Trophoblast cell (in vitro differentiated cells and primary cell): ENCODE results near the gene ORC2. TPM values are rescaled to one million over a fixed set of nuclear protein-coding genes. Genes with fewer than 3 reads are reported as not detected.

ENCODE experiments used
- DNase-seq, 2 donors: peaks; one replicate each; pipeline ENCODE4 v3.0.0-alpha.2; 2016
- H2AFZ ChIP-seq: 2 replicates; pipeline ENCODE4 v1.6.1; 2013; ENCODE audit warnings: low read length, moderate library complexity, mild to moderate bottlenecking; ENCODE audit not compliant: insufficient read depth, poor library complexity
- H2AK5ac ChIP-seq: 2 replicates; pipeline ENCODE4 v1.6.1; 2013; ENCODE audit warnings: mild to moderate bottlenecking, low read length
- H2BK120ac ChIP-seq: 2 replicates; pipeline ENCODE4 v1.6.1; 2013; ENCODE audit warnings: low read length, mild to moderate bottlenecking, moderate library complexity; ENCODE audit not compliant: insufficient read depth, poor library complexity
- H2BK12ac ChIP-seq: 2 replicates; pipeline ENCODE4 v1.6.1; 2013; ENCODE audit warnings: mild to moderate bottlenecking, low read length, moderate library complexity
- H2BK5ac ChIP-seq: 2 replicates; pipeline ENCODE4 v1.6.1; 2013; ENCODE audit warnings: low read length, low read depth, moderate library complexity, mild to moderate bottlenecking; ENCODE audit not compliant: poor library complexity
- H3K14ac ChIP-seq: 2 replicates; pipeline ENCODE4 v1.6.1; 2013; ENCODE audit warnings: mild to moderate bottlenecking, low read length
- H3K18ac ChIP-seq: 2 replicates; pipeline ENCODE4 v1.6.1; 2013; ENCODE audit warnings: mild to moderate bottlenecking, low read length
- H3K23ac ChIP-seq: 2 replicates; pipeline ENCODE4 v1.6.1; 2013; ENCODE audit warnings: low read length
- H3K27ac ChIP-seq: 2 replicates; pipeline ENCODE4 v1.5.1; 2013; ENCODE audit warnings: low read depth, mild to moderate bottlenecking, inconsistent platforms, low read length, moderate library complexity
- H3K27me3 ChIP-seq: 2 replicates; pipeline ENCODE4 v1.6.1; 2013; ENCODE audit warnings: inconsistent platforms, mild to moderate bottlenecking, low read length, moderate library complexity; ENCODE audit not compliant: insufficient read depth
- H3K36me3 ChIP-seq, 2 experiments: 1 replicate in 1 of 2; 2 replicates in 1 of 2; pipeline ENCODE4 v1.6.1; 2013; ENCODE audit warnings: low read length in 2 of 2, mild to moderate bottlenecking in 2 of 2, moderate library complexity in 1 of 2; ENCODE audit not compliant: insufficient read depth in 2 of 2, control insufficient read depth in 1 of 2
- H3K4ac ChIP-seq: 2 replicates; pipeline ENCODE4 v1.6.1; 2013; ENCODE audit warnings: low read depth, mild to moderate bottlenecking, low read length, moderate library complexity
- H3K4me1 ChIP-seq, 2 experiments: 1 replicate in 1 of 2; 2 replicates in 1 of 2; pipeline ENCODE4 v1.6.1; 2013; ENCODE audit warnings: low read length in 2 of 2, mild to moderate bottlenecking in 2 of 2, moderate library complexity in 1 of 2; ENCODE audit not compliant: insufficient read depth in 2 of 2, control insufficient read depth in 1 of 2
- H3K4me2 ChIP-seq: 2 replicates; pipeline ENCODE4 v1.6.1; 2013; ENCODE audit warnings: inconsistent platforms, mild to moderate bottlenecking, low read length, moderate library complexity
- H3K4me3 ChIP-seq: 2 replicates; pipeline ENCODE4 v1.5.1; 2013; ENCODE audit warnings: mild to moderate bottlenecking, low read depth, low read length, inconsistent platforms
- H3K79me1 ChIP-seq: one replicate; pipeline ENCODE4 v1.6.1; 2013; ENCODE audit warnings: low read length
- H3K79me2 ChIP-seq: 2 replicates; pipeline ENCODE4 v1.6.1; 2013; ENCODE audit warnings: low read length, mild to moderate bottlenecking; ENCODE audit not compliant: control insufficient read depth, insufficient read depth, poor library complexity
- H3K9ac ChIP-seq: 2 replicates; pipeline ENCODE4 v1.6.1; 2013; ENCODE audit warnings: mild to moderate bottlenecking, low read length
- H3K9me3 ChIP-seq: 2 replicates; pipeline ENCODE4 v1.6.1; 2013; ENCODE audit warnings: low read depth, mild to moderate bottlenecking, control low read depth, inconsistent platforms, low read length; ENCODE audit not compliant: insufficient read depth
- H4K12ac ChIP-seq: 2 replicates; pipeline ENCODE4 v1.6.1; 2013; ENCODE audit warnings: low read depth, mild to moderate bottlenecking, low read length, moderate library complexity
- H4K8ac ChIP-seq: 2 replicates; pipeline ENCODE4 v1.6.1; 2013; ENCODE audit warnings: low read depth, mild to moderate bottlenecking, low read length, moderate library complexity
- H4K91ac ChIP-seq: one replicate; pipeline ENCODE4 v1.6.1; 2013; ENCODE audit warnings: low read depth, mild to moderate bottlenecking, low read length, moderate library complexity
- WGBS: extraction: QIAGEN DNeasy Blood & Tissue Kit; methylation state at CpG from one replicate; pipeline ENCODE4 v1.1.7; 2013; ENCODE audit warnings: missing lambda C conversion rate; ENCODE audit not compliant: insufficient read length, insufficient coverage; ENCODE audit errors: extremely low coverage; 5-methylcytosine and 5-hydroxymethylcytosine counted together
- polyA plus RNA-seq: library from polyadenylated mRNA; stranded (reverse); fragments of 200-250 nt; gene quantifications from 2 replicates; pipeline ENCODE4 v1.2.3, GENCODE V29; 2013

ORC2 gene
- polyA plus RNA-seq, result 15.5 and 16.4 TPM in 2 replicates

GRCh38 chr2:200963124-200963917, at the start of gene ORC2:
Gene ORC2 (minus strand): TSS chr2:200963660. CDS start chr2:200958123, 5,537 bp downstream.
- peaks cover 6% of the 10 kb centered on the region for H3K79me1 ChIP-seq
- H3K4me3 ChIP-seq, result peak within 1 kb of the TSS; percentile 97
- H3K27ac ChIP-seq, result peak within 1 kb of the TSS; percentile 62
- H3K4me1 ChIP-seq, result peaks cover 5 to 10% of the 10 kb centered on the region in 2 experiments
- H3K18ac ChIP-seq, result peak within 1 kb of the TSS; percentile 79
- H3K79me2 ChIP-seq, result peaks cover 3% of the 10 kb centered on the region
- H2AK5ac ChIP-seq, result no peak within 1 kb of the TSS
- peak within 1 kb of the TSS; percentile 85 for H3K9ac ChIP-seq
- H4K91ac ChIP-seq, result peak within 1 kb of the TSS; percentile 86
- H3K9me3 ChIP-seq, result no peaks in the 10 kb centered on the region
- peak within 1 kb of the TSS; percentile 76 for H4K12ac ChIP-seq
- H3K27me3 ChIP-seq, result no peaks in the 10 kb centered on the region
- peak; percentile 97 to 99 for DNase-seq
- no CpG with 5 or more reads among the region's 61 CpGs for WGBS
- H2BK5ac ChIP-seq, result peak within 1 kb of the TSS; percentile 50
- peak within 1 kb of the TSS; percentile 76 for H4K8ac ChIP-seq
- H2BK12ac ChIP-seq, result no peak within 1 kb of the TSS
- peak within 1 kb of the TSS; percentile 50 for H2BK120ac ChIP-seq
- H3K14ac ChIP-seq, result peak within 1 kb of the TSS; percentile 79
- H3K4me2 ChIP-seq, result peak within 1 kb of the TSS; percentile 73
- peak within 1 kb of the TSS; percentile 76 for H2AFZ ChIP-seq
- no peak within 1 kb of the TSS for H3K23ac ChIP-seq
- H3K36me3 ChIP-seq, result peaks cover 0 to 3% of the 10 kb centered on the region in 2 experiments
- peak within 1 kb of the TSS; percentile 56 for H3K4ac ChIP-seq

- H3K79me2 ChIP-seq, result no peaks in the 10 kb centered on the region
- no peaks in the 10 kb centered on the region for H3K79me1 ChIP-seq
- H3K18ac ChIP-seq, result no peak overlapping the region
- H3K14ac ChIP-seq, result no peak overlapping the region
- no peak overlapping the region for H3K27ac ChIP-seq
- peaks cover 0 to 1% of the 10 kb centered on the region in 2 experiments for H3K36me3 ChIP-seq
- H3K27me3 ChIP-seq, result no peaks in the 10 kb centered on the region
- no peak overlapping the region for H3K9ac ChIP-seq
- H4K91ac ChIP-seq, result no peak overlapping the region
- no peak overlapping the region for H2AFZ ChIP-seq
- no peak overlapping the region for H4K12ac ChIP-seq
- WGBS, result no CpG with 5 or more reads among the region's 2 CpGs
- no peak overlapping the region for H4K8ac ChIP-seq
- DNase-seq, result peak in 1 of 2 donors; percentile 17
- H3K4me2 ChIP-seq, result no peak overlapping the region
- H2BK5ac ChIP-seq, result no peak overlapping the region
- H3K23ac ChIP-seq, result no peak overlapping the region
- peaks cover 0 to 2% of the 10 kb centered on the region in 2 experiments for H3K4me1 ChIP-seq
- H2BK12ac ChIP-seq, result no peak overlapping the region
- no peaks in the 10 kb centered on the region for H3K9me3 ChIP-seq
- H3K4me3 ChIP-seq, result no peak overlapping the region
- H3K4ac ChIP-seq, result no peak overlapping the region
- no peak overlapping the region for H2BK120ac ChIP-seq
- H2AK5ac ChIP-seq, result no peak overlapping the region
Observed at GRCh38 chr2:201008296-201008829, 44.9 kb upstream of the ORC2 start.

- no peaks in the 10 kb centered on the region for H3K79me2 ChIP-seq
- no peak overlapping the region for H3K4me3 ChIP-seq
- H4K8ac ChIP-seq, result no peak overlapping the region
- H3K27me3 ChIP-seq, result no peaks in the 10 kb centered on the region
- no peak overlapping the region for H2BK5ac ChIP-seq
- no peak overlapping the region for H4K91ac ChIP-seq
- no peak overlapping the region for H2BK12ac ChIP-seq
- H2AFZ ChIP-seq, result no peak overlapping the region
- no peaks in the 10 kb centered on the region for H3K9me3 ChIP-seq
- H3K9ac ChIP-seq, result no peak overlapping the region
- DNase-seq, result no peak
- peaks cover 0 to 2% of the 10 kb centered on the region in 2 experiments for H3K4me1 ChIP-seq
- H3K36me3 ChIP-seq, result peaks cover 0 to 1% of the 10 kb centered on the region in 2 experiments
- no peak overlapping the region for H3K14ac ChIP-seq
- no peak overlapping the region for H3K23ac ChIP-seq
- H2BK120ac ChIP-seq, result no peak overlapping the region
- no peak overlapping the region for H3K4me2 ChIP-seq
- H3K79me1 ChIP-seq, result no peaks in the 10 kb centered on the region
- no peak overlapping the region for H3K27ac ChIP-seq
- no peak overlapping the region for H4K12ac ChIP-seq
- H3K4ac ChIP-seq, result no peak overlapping the region
- H3K18ac ChIP-seq, result no peak overlapping the region
- H2AK5ac ChIP-seq, result no peak overlapping the region
- WGBS, result no CpG with 5 or more reads among the region's 3 CpGs
Observed at GRCh38 chr2:201007584-201007998, 44.1 kb upstream of the ORC2 start.

- Histone ChIP-seq H3K27ac (no peak overlapping the region), H2AK5ac (no peak overlapping the region), H4K12ac (no peak overlapping the region), H3K4ac (no peak overlapping the region), H3K4me1 (peaks cover 0 to 2% of the 10 kb centered on the region in 2 experiments), H3K4me3 (no peak overlapping the region), H3K18ac (no peak overlapping the region), H3K4me2 (no peak overlapping the region), H4K91ac (no peak overlapping the region), H2BK120ac (no peak overlapping the region), H3K79me1 (no peaks in the 10 kb centered on the region), H3K27me3 (no peaks in the 10 kb centered on the region), H4K8ac (no peak overlapping the region), H2BK12ac (no peak overlapping the region), H3K14ac (no peak overlapping the region), H3K79me2 (no peaks in the 10 kb centered on the region), H3K23ac (no peak overlapping the region), H3K9ac (no peak overlapping the region), H3K36me3 (peaks cover 0 to 1% of the 10 kb centered on the region in 2 experiments), H2AFZ (no peak overlapping the region), H2BK5ac (no peak overlapping the region), H3K9me3 (no peaks in the 10 kb centered on the region)
- no peak for DNase-seq
Observed at GRCh38 chr2:201006704-201007103, 43.2 kb upstream of the ORC2 start.
